Activated naive CD8-positive, alpha-beta T cell treated with anti-CD3 and anti-CD28 coated beads, Interleukin-2, amount 10 ng/mL, durations not matched to agents 7 days and 5 days (primary cell): ENCODE results near the gene TRDN. TPM values are rescaled to one million over a fixed set of nuclear protein-coding genes. Genes with fewer than 3 reads are reported as not detected.

ENCODE experiments used
- ATAC-seq: fragments of 150-1000 bp; cut with Tn5 transposase; one replicate; pipeline ENCODE4 v1.10.0; 2021; ENCODE audit warnings: low read depth, moderate library complexity
- POLR2A ChIA-PET: fragments of 350-600 bp; sonication (Branson Sonifier 250); formaldehyde crosslinking; loops from one replicate; lab custom pipeline; 2021; ENCODE audit warnings: antibody characterized with exemption; lab: Charles Lee
- DNase-seq: peaks from one replicate; pipeline ENCODE4 v3.0.0; 2021
- H3K27ac Mint-ChIP-seq: one replicate; pipeline ENCODE4 v1.8.0; 2022; ENCODE audit warnings: mild to moderate bottlenecking, mixed read lengths
- H3K27me3 Mint-ChIP-seq: one replicate; pipeline ENCODE4 v1.8.0; 2022; ENCODE audit warnings: mild to moderate bottlenecking, moderate library complexity, mixed read lengths
- H3K36me3 Mint-ChIP-seq: one replicate; pipeline ENCODE4 v1.8.0; 2021; ENCODE audit warnings: mild to moderate bottlenecking, mixed read lengths
- H3K4me1 Mint-ChIP-seq: one replicate; pipeline ENCODE4 v1.8.0; 2021; ENCODE audit warnings: mixed read lengths
- H3K4me3 Mint-ChIP-seq: one replicate; pipeline ENCODE4 v1.8.0; 2022; ENCODE audit warnings: mild to moderate bottlenecking, moderate library complexity, mixed read lengths
- H3K9me3 Mint-ChIP-seq: one replicate; pipeline ENCODE4 v1.8.0; 2021; ENCODE audit warnings: mixed read lengths
- total RNA-seq, 2 experiments: library from RNA; stranded (reverse); gene quantifications; one replicate each; pipeline ENCODE4 v1.2.3, GENCODE V29; 2021

The TRDN gene
- total RNA-seq, 2 experiments from 2014 or later, result not detected

GRCh38 chr6:123211777-123212545 is 424.8 kb downstream of the TRDN start:
- Mint-ChIP-seq H3K4me1 (no peaks in the 10 kb centered on the region), H3K36me3 (no peaks in the 10 kb centered on the region), H3K4me3 (no peak overlapping the region), H3K27me3 (no peaks in the 10 kb centered on the region), H3K27ac (no peak overlapping the region), H3K9me3 (no peaks in the 10 kb centered on the region)
- POLR2A ChIA-PET, result no interaction called here
- DNase-seq (no peak), ATAC-seq (no peak)

GRCh38 chr6:123210645-123211044 is 426.1 kb downstream of the TRDN start:
- H3K9me3 Mint-ChIP-seq, result no peaks in the 10 kb centered on the region
- POLR2A ChIA-PET, result no interaction called here
- no peak overlapping the region for H3K4me3 Mint-ChIP-seq
- H3K27me3 Mint-ChIP-seq, result no peaks in the 10 kb centered on the region
- no peak overlapping the region for H3K27ac Mint-ChIP-seq
- no peaks in the 10 kb centered on the region for H3K4me1 Mint-ChIP-seq
- ATAC-seq (no peak), DNase-seq (no peak)
- no peaks in the 10 kb centered on the region for H3K36me3 Mint-ChIP-seq

GRCh38 chr6:123207967-123208510 is 428.7 kb downstream of the TRDN start:
- peaks cover under 1% of the 10 kb centered on the region for H3K9me3 Mint-ChIP-seq
- DNase-seq, result no peak
- no peaks in the 10 kb centered on the region for H3K27me3 Mint-ChIP-seq

GRCh38 chr6:123203928-123204327 is 432.8 kb downstream of the TRDN start:
- DNase-seq, result no peak
- no peak overlapping the region for H3K27ac Mint-ChIP-seq

More at GRCh38 chr6:123207967-123208510, 428.7 kb downstream of the TRDN start:
- POLR2A ChIA-PET, result no interaction called here
- H3K4me1 Mint-ChIP-seq, result no peaks in the 10 kb centered on the region
- no peak overlapping the region for H3K4me3 Mint-ChIP-seq
- no peak overlapping the region for H3K27ac Mint-ChIP-seq
- H3K36me3 Mint-ChIP-seq, result no peaks in the 10 kb centered on the region
- ATAC-seq, result no peak

GRCh38 chr6:123201869-123202372 is 434.8 kb downstream of the TRDN start:
- H3K36me3 Mint-ChIP-seq, result no peaks in the 10 kb centered on the region
- ATAC-seq, result no peak
- no peak for DNase-seq
- H3K4me3 Mint-ChIP-seq, result no peak overlapping the region
- H3K4me1 Mint-ChIP-seq, result no peaks in the 10 kb centered on the region
- no peak overlapping the region for H3K27ac Mint-ChIP-seq
- H3K27me3 Mint-ChIP-seq, result no peaks in the 10 kb centered on the region
- POLR2A ChIA-PET, result no interaction called here
- peaks cover 5% of the 10 kb centered on the region for H3K9me3 Mint-ChIP-seq

More at GRCh38 chr6:123203928-123204327, 432.8 kb downstream of the TRDN start:
- Mint-ChIP-seq H3K9me3 (peaks cover 5% of the 10 kb centered on the region), H3K27me3 (no peaks in the 10 kb centered on the region), H3K4me1 (no peaks in the 10 kb centered on the region), H3K4me3 (no peak overlapping the region), H3K36me3 (no peaks in the 10 kb centered on the region)
- ATAC-seq, result no peak
- POLR2A ChIA-PET, result no interaction called here

- no peaks in the 10 kb centered on the region for H3K27me3 Mint-ChIP-seq
- POLR2A ChIA-PET, result no interaction called here
- peaks cover 4% of the 10 kb centered on the region for H3K9me3 Mint-ChIP-seq
- DNase-seq, result no peak
- H3K27ac Mint-ChIP-seq, result no peak overlapping the region
- H3K4me3 Mint-ChIP-seq, result no peak overlapping the region
- H3K4me1 Mint-ChIP-seq, result no peaks in the 10 kb centered on the region
- no peak for ATAC-seq
- H3K36me3 Mint-ChIP-seq, result no peaks in the 10 kb centered on the region
Measured at GRCh38 chr6:123193298-123193697, 443.5 kb downstream of the TRDN start.

- POLR2A ChIA-PET, result no interaction called here
- H3K4me1 Mint-ChIP-seq, result no peaks in the 10 kb centered on the region
Measured at GRCh38 chr6:123189816-123190215, 446.9 kb downstream of the TRDN start.

GRCh38 chr6:123182998-123183397 is 453.8 kb downstream of the TRDN start:
- ATAC-seq, result no peak
- H3K27ac Mint-ChIP-seq, result no peak overlapping the region
- no peaks in the 10 kb centered on the region for H3K4me1 Mint-ChIP-seq
- peaks cover 13% of the 10 kb centered on the region for H3K9me3 Mint-ChIP-seq
- POLR2A ChIA-PET, result no interaction called here
- H3K27me3 Mint-ChIP-seq, result no peaks in the 10 kb centered on the region
- no peak overlapping the region for H3K4me3 Mint-ChIP-seq
- H3K36me3 Mint-ChIP-seq, result no peaks in the 10 kb centered on the region
- DNase-seq, result no peak

More at GRCh38 chr6:123189816-123190215, 446.9 kb downstream of the TRDN start:
- ATAC-seq, result no peak
- H3K9me3 Mint-ChIP-seq, result peaks cover 14% of the 10 kb centered on the region
- H3K27me3 Mint-ChIP-seq, result no peaks in the 10 kb centered on the region
- H3K36me3 Mint-ChIP-seq, result no peaks in the 10 kb centered on the region
- H3K27ac Mint-ChIP-seq, result no peak overlapping the region
- no peak for DNase-seq
- no peak overlapping the region for H3K4me3 Mint-ChIP-seq

- Mint-ChIP-seq H3K27ac (no peak overlapping the region), H3K27me3 (no peaks in the 10 kb centered on the region), H3K4me3 (no peak overlapping the region), H3K4me1 (no peaks in the 10 kb centered on the region), H3K9me3 (no peaks in the 10 kb centered on the region), H3K36me3 (no peaks in the 10 kb centered on the region)
- no peak for ATAC-seq
- no peak for DNase-seq
- POLR2A ChIA-PET, result no interaction called here
Measured at GRCh38 chr6:123176706-123177105, 460.0 kb downstream of the TRDN start.

- Mint-ChIP-seq H3K27ac (no peak overlapping the region), H3K9me3 (no peaks in the 10 kb centered on the region), H3K36me3 (no peaks in the 10 kb centered on the region), H3K4me3 (no peak overlapping the region), H3K4me1 (no peaks in the 10 kb centered on the region), H3K27me3 (no peaks in the 10 kb centered on the region)
- ATAC-seq (no peak), DNase-seq (no peak)
- POLR2A ChIA-PET, result no interaction called here
Measured at GRCh38 chr6:123171341-123172115, 465.2 kb downstream of the TRDN start.

- Mint-ChIP-seq H3K27ac (no peak overlapping the region), H3K27me3 (no peaks in the 10 kb centered on the region), H3K4me3 (no peak overlapping the region), H3K36me3 (no peaks in the 10 kb centered on the region), H3K9me3 (peaks cover 2% of the 10 kb centered on the region), H3K4me1 (no peaks in the 10 kb centered on the region)
- ATAC-seq (no peak), DNase-seq (no peak)
- POLR2A ChIA-PET, result no interaction called here
Measured at GRCh38 chr6:123169774-123170095, 467.0 kb downstream of the TRDN start.

- H3K4me1 Mint-ChIP-seq, result no peaks in the 10 kb centered on the region
- no peaks in the 10 kb centered on the region for H3K36me3 Mint-ChIP-seq
- H3K27ac Mint-ChIP-seq, result no peak overlapping the region
- POLR2A ChIA-PET, result no interaction called here
- ATAC-seq (no peak), DNase-seq (no peak)
- H3K4me3 Mint-ChIP-seq, result no peak overlapping the region
- H3K27me3 Mint-ChIP-seq, result no peaks in the 10 kb centered on the region
- peaks cover 2% of the 10 kb centered on the region for H3K9me3 Mint-ChIP-seq
Measured at GRCh38 chr6:123168892-123169773, 467.6 kb downstream of the TRDN start.

GRCh38 chr6:123168466-123168865 is 468.3 kb downstream of the TRDN start:
- H3K27me3 Mint-ChIP-seq, result no peaks in the 10 kb centered on the region
- H3K27ac Mint-ChIP-seq, result no peak overlapping the region
- peaks cover 2% of the 10 kb centered on the region for H3K9me3 Mint-ChIP-seq
- H3K36me3 Mint-ChIP-seq, result no peaks in the 10 kb centered on the region
- H3K4me1 Mint-ChIP-seq, result no peaks in the 10 kb centered on the region
- ATAC-seq (no peak), DNase-seq (no peak)
- POLR2A ChIA-PET, result no interaction called here
- H3K4me3 Mint-ChIP-seq, result no peak overlapping the region
